ENCODE data around the gene BTBD9.

- no peak for TF ChIP-seq POLR2A (IDR thresholded peaks at IDR 0.05)
- TF ChIP-seq CTCF (IDR thresholded peaks at IDR 0.05): no peak
Measured at GRCh38 chr6:38406096-38406495, 233.6 kb downstream of the BTBD9 start.

Measured in Peyer's patch (tissue), 4 donors.